ENCODE measurements around the gene SPESP1.

- TF ChIP-seq, protein P1, sequence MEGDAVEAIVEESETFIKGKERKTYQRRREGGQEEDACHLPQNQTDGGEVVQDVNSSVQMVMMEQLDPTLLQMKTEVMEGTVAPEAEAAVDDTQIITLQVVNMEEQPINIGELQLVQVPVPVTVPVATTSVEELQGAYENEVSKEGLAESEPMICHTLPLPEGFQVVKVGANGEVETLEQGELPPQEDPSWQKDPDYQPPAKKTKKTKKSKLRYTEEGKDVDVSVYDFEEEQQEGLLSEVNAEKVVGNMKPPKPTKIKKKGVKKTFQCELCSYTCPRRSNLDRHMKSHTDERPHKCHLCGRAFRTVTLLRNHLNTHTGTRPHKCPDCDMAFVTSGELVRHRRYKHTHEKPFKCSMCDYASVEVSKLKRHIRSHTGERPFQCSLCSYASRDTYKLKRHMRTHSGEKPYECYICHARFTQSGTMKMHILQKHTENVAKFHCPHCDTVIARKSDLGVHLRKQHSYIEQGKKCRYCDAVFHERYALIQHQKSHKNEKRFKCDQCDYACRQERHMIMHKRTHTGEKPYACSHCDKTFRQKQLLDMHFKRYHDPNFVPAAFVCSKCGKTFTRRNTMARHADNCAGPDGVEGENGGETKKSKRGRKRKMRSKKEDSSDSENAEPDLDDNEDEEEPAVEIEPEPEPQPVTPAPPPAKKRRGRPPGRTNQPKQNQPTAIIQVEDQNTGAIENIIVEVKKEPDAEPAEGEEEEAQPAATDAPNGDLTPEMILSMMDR (IDR thresholded peaks at IDR 0.05): no peak
- TF ChIP-seq POLR2A (IDR thresholded peaks at IDR 0.05) (no peak), EP300 (IDR thresholded peaks at IDR 0.05) (no peak)
Measured at GRCh38 chr15:68894208-68894607, 36.1 kb upstream of the SPESP1 start.
